NCI-H146 treated with DMSO at 0.1 percent for 48 hours (cell line): ENCODE data around the gene COX6B1.
"Not testable (repeated sequence)": the region's sequence is repeated elsewhere in the genome, so short reads cannot be mapped to it uniquely, and the experiment has no call there.

Source experiments
- DNase-seq: peaks from one replicate; lab custom pipeline; 2025; ENCODE audit not compliant: unreplicated experiment; lab: John Stamatoyannopoulos, UW

The COX6B1 gene

DNA sequence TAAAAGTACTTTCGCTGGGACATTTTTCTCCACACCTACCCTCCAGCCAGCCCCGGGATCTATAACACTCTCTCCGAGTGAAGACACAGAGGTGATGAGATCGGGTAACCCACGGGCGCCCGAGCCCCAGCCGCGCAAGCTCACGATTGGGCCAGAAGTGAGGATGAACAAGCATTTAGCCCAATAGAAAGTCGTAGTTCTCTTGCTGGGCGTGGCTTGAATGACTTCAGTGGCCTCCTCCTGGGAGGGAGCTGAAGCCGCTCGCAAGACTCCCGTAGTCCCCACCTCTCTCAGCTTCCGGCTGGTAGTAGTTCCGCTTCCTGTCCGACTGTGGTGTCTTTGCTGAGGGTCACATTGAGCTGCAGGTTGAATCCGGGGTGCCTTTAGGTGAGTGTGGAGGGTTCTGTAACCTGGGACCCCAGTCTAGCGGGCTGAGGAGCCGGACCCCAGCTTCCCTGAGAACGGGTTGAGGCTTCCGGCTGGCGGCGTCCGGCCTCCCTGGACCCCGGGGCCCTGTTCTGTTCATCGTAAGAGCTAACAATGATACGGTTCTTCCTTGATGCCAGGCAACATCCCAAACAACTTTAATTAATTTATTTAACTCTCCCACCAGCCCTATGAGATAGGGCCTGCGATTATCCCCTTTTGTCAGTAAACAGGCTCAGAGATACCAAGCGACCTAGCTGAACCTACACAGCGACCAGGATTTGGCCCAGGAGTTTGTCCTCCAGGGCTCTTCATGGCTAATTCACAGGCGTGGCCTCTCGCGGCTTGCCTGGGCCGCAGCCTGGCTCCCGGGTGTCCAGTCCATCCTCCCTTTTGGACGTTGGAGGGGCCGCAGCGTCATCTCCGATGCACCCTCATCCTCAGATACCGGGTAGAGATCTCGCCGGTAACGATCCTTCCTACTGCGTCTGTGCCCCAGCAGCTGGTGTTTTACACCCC, at the start of gene COX6B1:
TSS of gene COX6B1 (plus strand) at position 307 of the 945 bp plus-strand sequence. CDS start 2,921 bp downstream, outside the sequence.
- DNase-seq = peak; percentile 98

DNA sequence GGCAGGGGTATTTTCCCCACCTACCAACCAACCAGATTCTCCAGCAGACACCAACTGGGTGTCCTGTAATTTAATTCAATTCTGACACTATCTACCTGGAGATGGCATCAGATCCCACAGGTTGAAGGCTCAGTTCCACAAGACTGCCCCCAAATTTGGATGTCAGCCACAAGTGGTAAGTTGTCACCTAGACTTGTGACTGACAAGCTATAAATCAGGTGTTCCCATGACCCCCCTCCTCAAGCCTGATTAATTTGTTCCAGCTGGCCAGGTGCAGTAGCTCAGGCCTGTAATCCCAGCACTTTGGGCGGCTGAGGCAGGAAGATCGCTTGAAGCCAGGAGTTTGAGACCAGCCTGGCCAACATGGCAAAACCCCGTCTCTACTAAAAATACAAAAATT, 46.2 kb upstream of the COX6B1 start:
- DNase-seq = no peak

DNA sequence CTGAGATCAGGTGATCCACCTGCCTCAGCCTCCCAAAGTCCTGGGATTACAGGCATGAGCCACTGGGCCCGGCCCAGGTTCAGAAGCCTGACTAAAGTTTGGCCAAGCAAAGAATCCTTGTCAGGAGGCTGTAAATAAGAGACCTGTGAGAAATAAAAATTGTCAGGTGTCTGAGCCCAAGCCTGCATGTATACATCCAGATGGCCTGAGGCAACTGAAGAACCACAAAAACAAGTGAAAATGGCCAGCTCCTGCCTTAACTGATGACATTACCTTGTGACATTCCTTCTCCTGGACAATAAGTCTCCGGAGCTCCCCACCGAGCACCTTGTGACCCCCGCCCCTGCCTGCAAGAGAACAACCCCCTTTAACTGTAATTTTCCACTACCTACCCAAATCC, 43.7 kb upstream of the COX6B1 start:
- not testable (repeated sequence) for DNase-seq

DNA sequence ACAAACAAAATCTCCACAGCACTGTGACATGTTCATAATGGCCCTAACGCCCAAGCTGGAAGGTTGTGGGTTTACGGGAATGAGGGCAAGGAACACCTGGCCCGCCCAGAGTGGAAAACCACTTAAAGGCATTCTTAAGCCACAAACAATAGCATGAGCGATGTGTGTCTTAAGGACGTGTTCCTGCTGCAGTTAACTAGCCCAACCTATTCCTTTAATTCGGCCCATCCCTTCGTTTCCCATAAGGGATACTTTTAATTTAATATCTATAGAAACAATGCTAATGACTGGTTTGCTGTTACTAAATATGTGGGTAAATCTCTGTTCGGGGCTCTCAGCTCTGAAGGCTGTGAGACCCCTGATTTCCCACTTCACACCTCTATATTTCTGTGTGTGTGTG, 41.0 kb upstream of the COX6B1 start:
- not testable (repeated sequence) for DNase-seq

GRCh38 chr19:35607661-35608060, 40.5 kb upstream of the COX6B1 start:
- no peak for DNase-seq

- DNase-seq = no peak
Observed at GRCh38 chr19:35608251-35608650, 39.9 kb upstream of the COX6B1 start.

DNA sequence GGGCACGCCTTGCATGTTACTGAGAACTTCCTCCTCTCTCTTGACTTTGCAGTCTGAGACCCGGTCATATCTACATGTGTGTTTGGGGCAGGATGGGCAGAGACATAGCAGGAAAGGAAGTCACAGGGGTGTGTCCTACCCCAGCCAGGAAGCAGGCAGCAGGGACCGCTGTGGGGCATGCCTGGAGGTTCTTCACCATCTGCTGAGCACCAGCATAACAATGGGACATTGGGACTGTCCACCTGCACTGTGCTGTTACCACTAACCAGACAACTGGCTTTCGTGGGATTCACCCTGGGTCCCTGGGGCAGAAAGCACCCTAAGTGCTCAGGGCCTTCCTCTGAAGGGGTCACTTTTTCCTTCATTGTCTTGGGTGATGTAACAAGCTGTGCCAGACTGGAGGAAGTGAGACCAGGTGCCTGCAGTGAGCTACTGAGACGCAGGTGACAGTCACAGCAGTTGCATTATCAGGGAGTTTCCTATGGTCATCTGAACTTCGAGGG, 38.2 kb upstream of the COX6B1 start:
- no peak for DNase-seq

DNA sequence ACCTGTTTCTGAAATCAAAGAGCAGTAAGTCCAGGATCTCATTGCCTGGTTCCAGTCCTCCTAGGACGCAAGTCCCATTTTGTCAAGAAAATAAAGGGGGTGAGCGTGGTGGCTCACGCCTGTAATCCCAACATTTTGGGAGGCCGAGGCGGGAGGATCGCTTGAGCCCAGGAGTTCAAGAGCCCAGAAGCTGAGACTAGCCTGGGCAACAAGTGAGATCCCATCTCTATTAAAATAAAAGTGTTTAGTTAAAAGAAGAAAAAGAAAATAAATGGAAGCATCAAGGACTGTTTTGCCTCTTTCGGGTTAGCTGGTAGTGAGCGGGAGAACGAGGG, 35.9 kb upstream of the COX6B1 start:
- no peak for DNase-seq

GRCh38 chr19:35612559-35613321, 35.4 kb upstream of the COX6B1 start, which contains the start of gene HAUS5:
HAUS5 (plus strand) TSS chr19:35612735; CDS start chr19:35612795, 60 bp downstream.
- DNase-seq = peak; percentile 85

GRCh38 chr19:35613574-35613973, 34.5 kb upstream of the COX6B1 start:
- no peak for DNase-seq

DNA sequence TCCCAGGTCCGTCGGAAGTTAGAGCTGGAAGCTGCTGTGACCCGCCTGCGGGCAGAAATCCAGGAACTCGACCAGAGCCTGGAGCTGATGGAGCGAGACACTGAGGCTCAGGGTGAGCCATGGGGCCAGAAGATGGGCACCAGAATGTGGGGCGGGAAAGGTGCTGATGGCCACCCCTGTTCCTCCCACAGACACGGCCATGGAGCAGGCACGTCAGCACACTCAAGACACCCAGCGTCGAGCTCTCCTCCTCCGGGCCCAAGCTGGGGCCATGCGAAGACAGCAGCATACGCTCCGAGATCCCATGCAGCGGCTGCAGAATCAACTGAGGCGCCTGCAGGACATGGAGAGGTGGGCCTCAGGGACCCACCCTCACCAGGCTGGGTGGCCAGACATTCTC, 33.1 kb upstream of the COX6B1 start:
- DNase-seq = no peak

GRCh38 chr19:35618857-35619256, 29.3 kb upstream of the COX6B1 start:
- DNase-seq = no peak

DNA sequence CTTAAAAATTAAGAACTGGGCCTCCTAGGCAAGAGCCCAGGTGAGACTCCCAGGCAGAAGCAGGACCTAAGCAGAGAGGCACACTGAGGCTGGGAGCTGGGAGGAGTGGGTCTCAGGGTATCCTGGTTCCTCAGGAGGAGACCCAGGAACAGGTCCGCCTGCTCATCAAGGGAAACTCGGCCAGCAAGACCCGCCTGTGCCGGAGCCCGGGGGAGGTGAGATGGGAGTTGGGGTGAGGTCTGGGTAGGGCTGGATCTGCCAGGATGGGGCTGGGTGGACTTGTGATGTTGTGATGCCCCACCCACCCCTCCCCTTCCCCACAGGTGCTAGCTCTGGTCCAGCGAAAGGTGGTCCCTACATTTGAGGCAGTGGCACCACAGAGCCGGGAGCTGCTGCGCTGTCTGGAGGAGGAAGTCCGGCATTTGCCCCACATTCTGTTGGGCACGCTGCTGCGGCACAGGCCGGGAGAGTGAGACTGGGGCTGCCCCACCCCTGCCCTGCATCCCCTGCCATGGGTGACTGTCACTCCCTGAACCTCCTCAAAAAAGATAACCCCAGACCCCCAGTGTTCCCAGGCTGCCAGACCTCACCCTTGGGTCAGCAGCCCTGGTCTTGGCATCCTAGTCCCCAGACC, 28.7 kb upstream of the COX6B1 start:
- DNase-seq = no peak

DNA sequence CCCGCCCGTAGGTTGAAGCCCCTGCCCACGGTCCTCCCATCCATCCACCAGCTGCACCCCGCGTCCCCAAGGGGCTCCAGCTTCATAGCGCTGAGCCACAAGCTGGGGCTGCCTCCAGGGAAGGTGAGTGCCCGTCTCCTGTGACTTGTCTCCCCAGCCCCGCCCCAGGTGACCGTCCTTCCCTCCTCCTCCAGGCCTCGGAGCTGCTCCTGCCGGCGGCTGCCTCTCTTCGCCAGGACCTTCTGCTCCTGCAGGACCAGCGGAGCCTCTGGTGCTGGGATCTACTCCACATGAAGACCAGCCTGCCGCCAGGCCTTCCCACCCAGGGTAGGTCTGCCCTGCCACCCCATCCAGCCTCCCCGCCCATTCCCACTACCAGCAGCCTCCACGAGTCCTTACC, 28.1 kb upstream of the COX6B1 start:
- no peak for DNase-seq

DNA sequence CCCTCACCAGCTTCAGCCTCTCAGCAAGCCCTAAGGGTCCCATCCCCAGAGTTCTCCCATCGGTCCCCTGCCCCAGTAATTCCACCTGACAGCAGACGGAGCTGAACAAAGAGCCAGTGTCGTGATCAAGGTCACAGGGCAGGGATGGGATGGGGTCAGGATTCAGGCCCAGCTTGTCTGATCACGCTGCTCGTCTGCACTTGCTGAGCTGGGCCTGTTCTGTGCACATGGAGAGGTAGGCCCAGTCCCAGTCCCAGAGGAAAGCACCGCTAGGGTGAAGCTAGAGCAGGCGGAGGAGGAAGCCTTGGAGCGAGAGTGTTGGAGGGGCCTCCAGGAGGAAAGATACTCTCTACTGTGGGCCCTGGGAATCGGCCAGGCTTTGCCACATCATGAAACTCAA, 26.4 kb upstream of the COX6B1 start:
- no peak for DNase-seq

- DNase-seq = no peak
Observed at GRCh38 chr19:35622750-35623149, 25.4 kb upstream of the COX6B1 start.

- no peak for DNase-seq
Observed at GRCh38 chr19:35623327-35624010, 24.7 kb upstream of the COX6B1 start.

GRCh38 chr19:35628264-35628564, 19.9 kb upstream of the COX6B1 start:
- no peak for DNase-seq

DNA sequence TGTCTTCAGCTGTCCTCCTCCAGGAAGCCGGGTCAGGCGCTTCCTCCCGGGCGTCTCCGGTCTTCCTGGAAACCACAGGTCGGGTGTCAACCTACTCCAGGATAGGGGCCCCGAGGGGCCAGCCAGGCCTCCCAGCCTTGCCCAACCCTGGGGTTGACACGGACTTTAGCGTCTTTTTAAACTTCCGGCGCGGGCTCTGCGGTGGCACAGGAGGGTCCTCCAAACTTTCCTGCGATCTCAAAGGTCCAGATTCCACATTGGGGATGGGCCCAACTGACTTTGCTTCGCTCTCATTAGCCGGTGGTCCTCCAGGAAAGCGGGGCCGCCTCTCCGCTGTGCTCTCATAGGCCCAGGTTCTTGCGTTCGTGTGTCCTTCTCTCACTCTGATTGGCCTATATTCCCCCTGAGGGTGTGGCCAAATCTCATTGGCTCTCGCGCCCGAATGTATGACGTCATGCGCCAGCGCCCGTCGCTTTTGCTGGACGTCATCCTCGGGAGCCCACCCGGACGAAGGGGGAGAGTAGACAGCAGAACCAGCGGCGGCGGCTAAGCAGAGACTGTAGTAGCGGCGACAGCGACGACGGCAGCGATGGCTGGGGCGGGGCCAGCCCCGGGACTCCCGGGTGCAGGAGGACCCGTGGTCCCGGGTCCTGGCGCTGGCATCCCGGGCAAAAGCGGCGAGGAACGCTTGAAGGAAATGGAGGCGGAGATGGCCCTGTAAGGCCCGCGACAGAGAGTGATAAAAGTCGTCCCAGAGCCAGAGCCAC, 19.4 kb upstream of the COX6B1 start, which contains the start of gene RBM42:
TSS of gene RBM42 (plus strand) at position 472 of the 767 bp plus-strand sequence. CDS start at position 590, 118 bp downstream.
- peak; percentile 95 for DNase-seq

GRCh38 chr19:35629332-35629633, 18.8 kb upstream of the COX6B1 start:
- DNase-seq = no peak
